Measurements from ENCODE around the gene ODC1. TPM values are rescaled to one million over a fixed set of nuclear protein-coding genes. Genes with fewer than 3 reads are reported as not detected.
"Not testable (repeated sequence)": the region's sequence is repeated elsewhere in the genome, so short reads cannot be mapped to it uniquely, and the experiment has no call there.

Gene ODC1
- total RNA-seq, 1 donor from 2014 or later: 338 TPM

GRCh38 chr2:10478916-10479315 is 30.8 kb upstream of the ODC1 start:
- peak; percentile 62 for DNase-seq (ENCODE audit: low read depth)

- no peak for DNase-seq (ENCODE audit: low read depth)
Measured at GRCh38 chr2:10478298-10478625, 30.1 kb upstream of the ODC1 start.

GRCh38 chr2:10477443-10478297 is 29.5 kb upstream of the ODC1 start:
- DNase-seq (ENCODE audit: low read depth): peak; percentile 19

GRCh38 chr2:10476723-10477442 is 28.8 kb upstream of the ODC1 start:
- DNase-seq (ENCODE audit: low read depth): no peak

- no peak for DNase-seq (ENCODE audit: low read depth)
Measured at GRCh38 chr2:10475811-10476660, 27.9 kb upstream of the ODC1 start.

- DNase-seq (ENCODE audit: low read depth): no peak
Measured at GRCh38 chr2:10475221-10475722, 27.1 kb upstream of the ODC1 start.

GRCh38 chr2:10473121-10473756 is 25.1 kb upstream of the ODC1 start:
- DNase-seq (ENCODE audit: low read depth): no peak

GRCh38 chr2:10471955-10472354 is 23.8 kb upstream of the ODC1 start:
- DNase-seq (ENCODE audit: low read depth): no peak

GRCh38 chr2:10471046-10471571 is 23.0 kb upstream of the ODC1 start:
- no peak for DNase-seq (ENCODE audit: low read depth)

GRCh38 chr2:10469955-10470608 is 22.0 kb upstream of the ODC1 start:
- DNase-seq (ENCODE audit: low read depth): peak; percentile 75

GRCh38 chr2:10469301-10469700 is 21.2 kb upstream of the ODC1 start:
- DNase-seq (ENCODE audit: low read depth): no peak

- DNase-seq (ENCODE audit: low read depth): no peak
Measured at GRCh38 chr2:10467401-10467800, 19.3 kb upstream of the ODC1 start.

- no peak for DNase-seq (ENCODE audit: low read depth)
Measured at GRCh38 chr2:10466801-10467200, 18.7 kb upstream of the ODC1 start.

- no peak for DNase-seq (ENCODE audit: low read depth)
Measured at GRCh38 chr2:10465910-10466309, 17.8 kb upstream of the ODC1 start.

- no peak for DNase-seq (ENCODE audit: low read depth)
Measured at GRCh38 chr2:10462178-10463083, 14.3 kb upstream of the ODC1 start.

GRCh38 chr2:10460366-10460796 is 12.3 kb upstream of the ODC1 start:
- no peak for DNase-seq (ENCODE audit: low read depth)

GRCh38 chr2:10457846-10458598 is 9.9 kb upstream of the ODC1 start:
- peak; percentile 64 for DNase-seq (ENCODE audit: low read depth)

GRCh38 chr2:10457195-10457594 is 9.1 kb upstream of the ODC1 start:
- DNase-seq (ENCODE audit: low read depth): not testable (repeated sequence)

Measured in myocyte (in vitro differentiated cells).